DMS 273 (cell line): ENCODE data around the gene CRB1.

Source experiments
- DNase-seq: peaks from one replicate; lab custom pipeline; 2025; ENCODE audit not compliant: unreplicated experiment; lab: John Stamatoyannopoulos, UW

The CRB1 gene

DNA sequence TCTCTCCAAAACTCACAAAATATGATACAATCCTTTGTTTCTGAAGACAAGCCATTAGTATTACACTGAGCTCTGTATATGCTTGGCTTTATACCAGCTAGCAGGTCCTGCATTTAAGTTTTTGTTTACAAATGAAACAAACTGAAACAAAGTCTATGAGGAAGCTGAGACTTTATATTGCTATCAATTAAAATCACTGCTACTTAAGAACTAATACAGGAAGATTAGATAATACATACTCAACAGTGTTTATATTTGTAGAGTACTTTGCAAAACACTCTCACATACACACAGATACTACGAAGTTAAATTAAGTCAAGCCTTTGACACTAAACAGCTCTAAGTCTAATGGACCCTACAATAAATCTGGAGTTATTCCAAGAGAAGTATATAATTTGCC is 247.4 kb downstream of the CRB1 start:
- no peak for DNase-seq

DNA sequence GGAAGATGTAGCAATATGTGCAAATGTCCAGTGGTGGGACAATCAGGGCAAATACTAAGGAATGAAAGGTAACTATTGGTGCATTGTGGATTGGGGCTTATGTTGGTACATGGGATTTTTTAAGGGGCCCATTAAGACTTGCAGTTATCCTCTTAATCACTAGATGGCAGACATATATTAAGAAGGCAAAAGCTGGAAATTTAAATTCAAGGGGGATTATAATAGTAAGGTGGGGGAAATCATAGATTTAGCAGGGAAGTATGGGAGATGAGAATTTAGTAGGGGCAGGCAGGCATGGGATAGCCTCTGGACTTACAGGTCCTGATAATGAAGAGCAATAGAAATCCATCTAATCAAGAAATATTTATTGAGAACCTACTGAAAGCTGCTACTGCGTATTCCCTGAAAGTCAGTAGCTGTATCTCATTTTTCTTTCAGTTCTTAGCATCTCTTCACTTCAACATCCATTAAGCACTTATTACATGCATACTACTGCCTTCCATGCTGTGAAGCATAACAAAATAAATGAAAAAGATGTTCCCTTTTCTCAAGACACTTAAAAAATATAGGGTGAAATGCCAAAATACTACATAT is 251.8 kb downstream of the CRB1 start:
- peak; percentile 38 for DNase-seq

DNA sequence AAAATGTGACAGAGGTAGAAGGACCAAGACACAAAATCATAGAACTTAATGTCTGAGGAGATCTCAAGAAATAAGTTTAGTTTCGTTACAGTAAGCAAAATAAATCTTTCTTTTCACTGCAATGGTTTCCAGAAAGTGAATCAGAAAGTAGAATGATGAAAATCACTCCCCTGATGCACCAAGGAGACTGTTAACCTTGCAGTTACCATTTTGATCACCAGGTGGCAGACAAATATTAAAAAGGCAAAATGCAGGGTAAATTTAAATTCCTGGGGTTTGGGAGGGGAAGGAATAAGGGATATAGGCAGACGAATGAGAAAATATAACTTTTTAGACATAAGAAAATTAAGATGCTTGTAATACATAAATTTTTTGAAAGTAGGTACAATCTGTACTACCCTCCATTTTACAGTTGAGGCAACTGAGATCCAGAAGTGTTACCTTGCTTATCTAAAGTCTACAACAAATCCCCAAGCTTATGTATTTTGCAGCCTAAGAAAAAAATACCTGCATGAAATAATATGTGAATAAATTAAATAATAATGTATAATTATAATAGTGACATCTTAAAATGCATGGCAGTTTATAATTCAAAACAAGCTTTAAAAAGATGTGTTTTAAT is 253.2 kb downstream of the CRB1 start:
- peak; percentile 71 for DNase-seq

DNA sequence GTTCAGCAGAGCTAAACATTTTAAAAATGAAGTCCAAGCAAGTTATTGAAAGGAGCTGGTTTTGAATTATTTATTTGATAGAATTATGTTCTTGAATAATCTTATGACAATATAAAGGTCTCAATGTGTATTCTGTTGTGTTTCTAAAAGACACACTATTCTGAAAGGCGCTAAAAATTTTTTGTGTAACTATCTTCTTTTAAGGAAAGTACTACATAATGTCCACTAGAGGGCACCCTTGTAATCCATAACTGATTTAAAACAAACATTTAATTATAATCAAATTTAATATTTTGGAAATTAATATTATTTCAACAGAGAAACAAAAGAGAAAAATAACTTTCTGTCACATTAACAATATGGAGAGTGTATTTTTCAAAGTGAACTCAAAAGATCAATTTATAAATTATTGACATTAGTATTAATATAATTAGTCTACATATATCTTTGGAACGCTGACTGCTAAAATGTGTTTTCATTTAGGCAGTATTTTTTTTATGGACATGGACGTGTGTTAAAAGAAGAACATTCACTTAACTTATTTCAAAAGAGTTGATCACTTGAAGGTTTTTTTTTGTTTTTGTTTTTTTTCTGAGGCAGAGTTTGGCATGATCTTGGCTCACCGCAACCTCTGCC is 258.8 kb downstream of the CRB1 start:
- peak; percentile 63 for DNase-seq
